ENCODE data around the gene SLC9A6.

Gene SLC9A6

GRCh38 chrX:135985157-135985972 lies at the start of gene SLC9A6:
TSS of gene SLC9A6 (plus strand) at chrX:135985435. CDS start at chrX:135985659, 224 bp downstream.
- TF ChIP-seq BACH2 (CRISPR knock-in tag; IDR thresholded peaks at IDR 0.05; ENCODE audit: borderline replicate concordance) (no peak), ZC3H10 (CRISPR knock-in tag; IDR thresholded peaks at IDR 0.05) (no peak)
- TF ChIP-seq, protein P1, sequence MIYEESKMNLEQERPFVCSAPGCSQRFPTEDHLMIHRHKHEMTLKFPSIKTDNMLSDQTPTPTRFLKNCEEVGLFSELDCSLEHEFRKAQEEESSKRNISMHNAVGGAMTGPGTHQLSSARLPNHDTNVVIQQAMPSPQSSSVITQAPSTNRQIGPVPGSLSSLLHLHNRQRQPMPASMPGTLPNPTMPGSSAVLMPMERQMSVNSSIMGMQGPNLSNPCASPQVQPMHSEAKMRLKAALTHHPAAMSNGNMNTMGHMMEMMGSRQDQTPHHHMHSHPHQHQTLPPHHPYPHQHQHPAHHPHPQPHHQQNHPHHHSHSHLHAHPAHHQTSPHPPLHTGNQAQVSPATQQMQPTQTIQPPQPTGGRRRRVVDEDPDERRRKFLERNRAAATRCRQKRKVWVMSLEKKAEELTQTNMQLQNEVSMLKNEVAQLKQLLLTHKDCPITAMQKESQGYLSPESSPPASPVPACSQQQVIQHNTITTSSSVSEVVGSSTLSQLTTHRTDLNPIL (CRISPR knock-in tag; IDR thresholded peaks at IDR 0.05; ENCODE audit: low read depth): no peak
- TF ChIP-seq, protein P2, sequence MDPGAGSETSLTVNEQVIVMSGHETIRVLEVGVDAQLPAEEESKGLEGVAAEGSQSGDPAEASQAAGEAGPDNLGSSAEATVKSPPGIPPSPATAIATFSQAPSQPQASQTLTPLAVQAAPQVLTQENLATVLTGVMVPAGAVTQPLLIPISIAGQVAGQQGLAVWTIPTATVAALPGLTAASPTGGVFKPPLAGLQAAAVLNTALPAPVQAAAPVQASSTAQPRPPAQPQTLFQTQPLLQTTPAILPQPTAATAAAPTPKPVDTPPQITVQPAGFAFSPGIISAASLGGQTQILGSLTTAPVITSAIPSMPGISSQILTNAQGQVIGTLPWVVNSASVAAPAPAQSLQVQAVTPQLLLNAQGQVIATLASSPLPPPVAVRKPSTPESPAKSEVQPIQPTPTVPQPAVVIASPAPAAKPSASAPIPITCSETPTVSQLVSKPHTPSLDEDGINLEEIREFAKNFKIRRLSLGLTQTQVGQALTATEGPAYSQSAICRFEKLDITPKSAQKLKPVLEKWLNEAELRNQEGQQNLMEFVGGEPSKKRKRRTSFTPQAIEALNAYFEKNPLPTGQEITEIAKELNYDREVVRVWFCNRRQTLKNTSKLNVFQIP (CRISPR knock-in tag; IDR thresholded peaks at IDR 0.05; ENCODE audit: borderline replicate concordance, low read depth): no peak
- peak; percentile 95 for ATAC-seq

DNA sequence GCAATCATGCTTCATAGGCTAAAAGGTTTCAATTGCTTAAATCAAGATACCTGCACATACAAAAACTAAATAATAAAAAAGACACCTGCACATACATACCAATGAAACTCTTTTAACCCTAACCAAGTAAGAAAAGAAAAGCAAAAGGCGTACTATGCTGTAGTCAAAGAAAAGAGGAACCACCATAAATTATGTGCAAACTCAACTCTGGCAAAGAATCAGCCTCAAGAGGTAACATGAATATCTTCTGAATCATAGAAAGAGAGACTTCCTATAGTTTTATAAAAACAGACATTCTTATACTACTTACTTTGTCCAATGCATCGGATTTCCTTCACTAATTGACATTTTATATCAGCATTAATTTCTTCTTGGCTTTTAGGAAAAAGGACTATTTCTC lies 40.7 kb upstream of the SLC9A6 start:
- TF ChIP-seq RARB (CRISPR knock-in tag; IDR thresholded peaks at IDR 0.05): no peak
- TF ChIP-seq ZFP3 (CRISPR knock-in tag; IDR thresholded peaks at IDR 0.05): no peak
- no peak for TF ChIP-seq SNAI2 (CRISPR knock-in tag; IDR thresholded peaks at IDR 0.05)
- no peak for TF ChIP-seq ESRRG (CRISPR knock-in tag; IDR thresholded peaks at IDR 0.05)
- TF ChIP-seq, protein P3, sequence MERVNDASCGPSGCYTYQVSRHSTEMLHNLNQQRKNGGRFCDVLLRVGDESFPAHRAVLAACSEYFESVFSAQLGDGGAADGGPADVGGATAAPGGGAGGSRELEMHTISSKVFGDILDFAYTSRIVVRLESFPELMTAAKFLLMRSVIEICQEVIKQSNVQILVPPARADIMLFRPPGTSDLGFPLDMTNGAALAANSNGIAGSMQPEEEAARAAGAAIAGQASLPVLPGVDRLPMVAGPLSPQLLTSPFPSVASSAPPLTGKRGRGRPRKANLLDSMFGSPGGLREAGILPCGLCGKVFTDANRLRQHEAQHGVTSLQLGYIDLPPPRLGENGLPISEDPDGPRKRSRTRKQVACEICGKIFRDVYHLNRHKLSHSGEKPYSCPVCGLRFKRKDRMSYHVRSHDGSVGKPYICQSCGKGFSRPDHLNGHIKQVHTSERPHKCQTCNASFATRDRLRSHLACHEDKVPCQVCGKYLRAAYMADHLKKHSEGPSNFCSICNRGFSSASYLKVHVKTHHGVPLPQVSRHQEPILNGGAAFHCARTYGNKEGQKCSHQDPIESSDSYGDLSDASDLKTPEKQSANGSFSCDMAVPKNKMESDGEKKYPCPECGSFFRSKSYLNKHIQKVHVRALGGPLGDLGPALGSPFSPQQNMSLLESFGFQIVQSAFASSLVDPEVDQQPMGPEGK (CRISPR knock-in tag; IDR thresholded peaks at IDR 0.05; ENCODE audit: borderline replicate concordance): no peak
- no peak for TF ChIP-seq ARNTL (CRISPR knock-in tag; IDR thresholded peaks at IDR 0.05; ENCODE audit: borderline replicate concordance, low read depth)
- TF ChIP-seq ISL1 (CRISPR knock-in tag; IDR thresholded peaks at IDR 0.05): no peak
- TF ChIP-seq, protein P4, sequence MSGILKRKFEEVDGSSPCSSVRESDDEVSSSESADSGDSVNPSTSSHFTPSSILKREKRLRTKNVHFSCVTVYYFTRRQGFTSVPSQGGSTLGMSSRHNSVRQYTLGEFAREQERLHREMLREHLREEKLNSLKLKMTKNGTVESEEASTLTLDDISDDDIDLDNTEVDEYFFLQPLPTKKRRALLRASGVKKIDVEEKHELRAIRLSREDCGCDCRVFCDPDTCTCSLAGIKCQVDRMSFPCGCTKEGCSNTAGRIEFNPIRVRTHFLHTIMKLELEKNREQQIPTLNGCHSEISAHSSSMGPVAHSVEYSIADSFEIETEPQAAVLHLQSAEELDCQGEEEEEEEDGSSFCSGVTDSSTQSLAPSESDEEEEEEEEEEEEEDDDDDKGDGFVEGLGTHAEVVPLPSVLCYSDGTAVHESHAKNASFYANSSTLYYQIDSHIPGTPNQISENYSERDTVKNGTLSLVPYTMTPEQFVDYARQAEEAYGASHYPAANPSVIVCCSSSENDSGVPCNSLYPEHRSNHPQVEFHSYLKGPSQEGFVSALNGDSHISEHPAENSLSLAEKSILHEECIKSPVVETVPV (CRISPR knock-in tag; IDR thresholded peaks at IDR 0.05): no peak
- ATAC-seq: no peak

GRCh38 chrX:135951291-135951690 lies 33.9 kb upstream of the SLC9A6 start:
- TF ChIP-seq ZFP30 (CRISPR knock-in tag; IDR thresholded peaks at IDR 0.05) (no peak), ARNTL (CRISPR knock-in tag; IDR thresholded peaks at IDR 0.05; ENCODE audit: borderline replicate concordance, low read depth) (no peak), TOX (CRISPR knock-in tag; IDR thresholded peaks at IDR 0.05; ENCODE audit: borderline replicate concordance) (no peak), ZNF8 (CRISPR knock-in tag; IDR thresholded peaks at IDR 0.05) (no peak), PPARA (CRISPR knock-in tag; IDR thresholded peaks at IDR 0.05; ENCODE audit: borderline replicate concordance) (no peak), TCF4 (CRISPR knock-in tag; IDR thresholded peaks at IDR 0.05; ENCODE audit: borderline replicate concordance) (no peak), ESRRG (CRISPR knock-in tag; IDR thresholded peaks at IDR 0.05) (no peak), RARB (CRISPR knock-in tag; IDR thresholded peaks at IDR 0.05) (no peak), CSDC2 (CRISPR knock-in tag; IDR thresholded peaks at IDR 0.05) (no peak), ISL1 (CRISPR knock-in tag; IDR thresholded peaks at IDR 0.05) (no peak), BACH2 (CRISPR knock-in tag; IDR thresholded peaks at IDR 0.05; ENCODE audit: borderline replicate concordance) (no peak), ZNF565 (CRISPR knock-in tag; conservative IDR thresholded peaks at IDR 0.05; ENCODE audit: low read depth) (no peak), ZC3H10 (CRISPR knock-in tag; IDR thresholded peaks at IDR 0.05) (no peak), ZFP3 (CRISPR knock-in tag; IDR thresholded peaks at IDR 0.05) (no peak)
- TF ChIP-seq, protein P2 (CRISPR knock-in tag; IDR thresholded peaks at IDR 0.05; ENCODE audit: borderline replicate concordance, low read depth): no peak
- TF ChIP-seq, protein P5, sequence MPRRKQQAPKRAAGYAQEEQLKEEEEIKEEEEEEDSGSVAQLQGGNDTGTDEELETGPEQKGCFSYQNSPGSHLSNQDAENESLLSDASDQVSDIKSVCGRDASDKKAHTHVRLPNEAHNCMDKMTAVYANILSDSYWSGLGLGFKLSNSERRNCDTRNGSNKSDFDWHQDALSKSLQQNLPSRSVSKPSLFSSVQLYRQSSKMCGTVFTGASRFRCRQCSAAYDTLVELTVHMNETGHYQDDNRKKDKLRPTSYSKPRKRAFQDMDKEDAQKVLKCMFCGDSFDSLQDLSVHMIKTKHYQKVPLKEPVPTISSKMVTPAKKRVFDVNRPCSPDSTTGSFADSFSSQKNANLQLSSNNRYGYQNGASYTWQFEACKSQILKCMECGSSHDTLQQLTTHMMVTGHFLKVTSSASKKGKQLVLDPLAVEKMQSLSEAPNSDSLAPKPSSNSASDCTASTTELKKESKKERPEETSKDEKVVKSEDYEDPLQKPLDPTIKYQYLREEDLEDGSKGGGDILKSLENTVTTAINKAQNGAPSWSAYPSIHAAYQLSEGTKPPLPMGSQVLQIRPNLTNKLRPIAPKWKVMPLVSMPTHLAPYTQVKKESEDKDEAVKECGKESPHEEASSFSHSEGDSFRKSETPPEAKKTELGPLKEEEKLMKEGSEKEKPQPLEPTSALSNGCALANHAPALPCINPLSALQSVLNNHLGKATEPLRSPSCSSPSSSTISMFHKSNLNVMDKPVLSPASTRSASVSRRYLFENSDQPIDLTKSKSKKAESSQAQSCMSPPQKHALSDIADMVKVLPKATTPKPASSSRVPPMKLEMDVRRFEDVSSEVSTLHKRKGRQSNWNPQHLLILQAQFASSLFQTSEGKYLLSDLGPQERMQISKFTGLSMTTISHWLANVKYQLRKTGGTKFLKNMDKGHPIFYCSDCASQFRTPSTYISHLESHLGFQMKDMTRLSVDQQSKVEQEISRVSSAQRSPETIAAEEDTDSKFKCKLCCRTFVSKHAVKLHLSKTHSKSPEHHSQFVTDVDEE (CRISPR knock-in tag; IDR thresholded peaks at IDR 0.05): no peak
- TF ChIP-seq, protein P4 (CRISPR knock-in tag; IDR thresholded peaks at IDR 0.05): no peak
- no peak for ATAC-seq

All from SK-N-SH treated with all-trans-retinoic acid at 6 μM for 48 hours (cell line).